ENCODE measurements around the gene CCDC82.

The CCDC82 gene

DNA sequence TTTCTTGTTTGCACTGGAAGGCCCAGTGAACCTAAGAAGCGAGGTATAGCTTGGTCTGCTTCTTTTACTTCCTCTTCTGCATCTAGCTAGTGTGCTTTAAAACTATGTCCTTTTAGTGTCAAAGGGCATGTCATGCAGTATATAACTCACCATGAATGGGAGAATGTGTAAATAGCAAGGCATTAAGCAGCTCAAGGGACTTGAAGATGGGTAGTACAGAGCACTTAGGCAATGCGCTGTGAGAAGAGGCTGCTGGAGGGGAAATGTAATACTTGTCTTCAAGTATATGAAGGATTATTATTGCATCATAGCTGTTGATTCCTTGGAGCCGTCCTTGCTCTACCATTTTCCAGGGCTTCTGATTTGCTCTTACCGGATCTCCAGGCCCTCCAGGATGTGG is 54.3 kb downstream of the CCDC82 start:
- no peaks in the 10 kb centered on the region for H3K27me3 ChIP-seq (ENCODE audit: insufficient read depth, low read length)
- peaks cover 69% of the 10 kb centered on the region for H3K4me1 ChIP-seq (ENCODE audit: insufficient read depth, low read length)
- no peak overlapping the region for H3K9ac ChIP-seq (ENCODE audit: low read depth, low read length)
- no peak overlapping the region for H3K4me3 ChIP-seq (ENCODE audit: low read length)
- H3K9me3 ChIP-seq (ENCODE audit: insufficient read depth, low read depth, low read length) = no peaks in the 10 kb centered on the region
- no peaks in the 10 kb centered on the region for H3K36me3 ChIP-seq (ENCODE audit: insufficient read depth, low read depth, low read length)
- no peak overlapping the region for H3K27ac ChIP-seq (ENCODE audit: low read length)

DNA sequence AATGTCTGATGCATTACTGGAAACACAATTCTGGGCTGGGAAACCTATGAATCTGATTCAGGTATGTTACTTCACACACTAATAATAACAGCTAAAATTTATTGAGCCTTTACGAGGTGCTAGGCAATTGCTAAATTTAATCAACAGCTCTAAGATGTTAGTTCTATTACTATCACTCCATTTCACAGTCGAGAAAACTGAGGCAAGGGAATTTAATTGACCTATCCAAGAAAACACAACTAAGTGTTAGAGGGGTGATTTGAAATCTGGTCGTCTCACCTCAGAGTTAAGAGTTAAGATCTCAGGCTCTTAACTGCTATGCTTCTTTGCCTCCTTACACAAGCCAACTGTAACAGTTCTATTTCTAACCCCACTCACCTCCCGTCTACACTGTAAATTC is 55.5 kb downstream of the CCDC82 start:
- Histone ChIP-seq H3K27me3 (ENCODE audit: insufficient read depth, low read length) (no peaks in the 10 kb centered on the region), H3K9me3 (ENCODE audit: insufficient read depth, low read depth, low read length) (no peaks in the 10 kb centered on the region), H3K27ac (ENCODE audit: low read length) (no peak overlapping the region), H3K4me3 (ENCODE audit: low read length) (no peak overlapping the region), H3K4me1 (ENCODE audit: insufficient read depth, low read length) (peaks cover 74% of the 10 kb centered on the region), H3K9ac (ENCODE audit: low read depth, low read length) (no peak overlapping the region), H3K36me3 (ENCODE audit: insufficient read depth, low read depth, low read length) (no peaks in the 10 kb centered on the region)

DNA sequence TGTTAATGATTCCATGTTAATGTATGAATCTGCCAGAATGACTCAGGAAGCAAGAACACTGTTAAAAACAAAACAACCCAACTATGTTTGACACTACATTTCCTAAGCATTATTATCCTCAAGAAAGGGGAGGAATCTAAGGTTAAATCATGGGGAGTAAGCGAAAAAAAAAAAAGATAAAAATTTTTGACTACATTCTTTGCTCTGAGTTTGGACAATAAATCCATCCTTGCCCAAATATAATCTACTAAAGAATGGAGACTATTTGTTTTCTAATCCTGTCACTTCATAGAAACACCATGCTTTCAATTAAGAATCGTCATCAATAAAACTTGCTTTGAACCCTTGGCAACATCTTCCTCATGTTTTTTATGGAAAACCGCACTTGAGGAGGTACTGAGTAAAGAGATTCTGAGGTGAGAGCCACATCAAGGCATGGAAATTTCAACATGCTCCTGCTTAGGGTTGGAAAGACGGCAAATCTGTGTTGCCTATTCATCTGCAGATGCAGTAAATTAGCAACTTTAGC is 56.5 kb downstream of the CCDC82 start:
- Histone ChIP-seq H3K9ac (ENCODE audit: low read depth, low read length) (peak overlapping the region; percentile 35; the same call in 1 of the 2 replicates), H3K27ac (ENCODE audit: low read length) (no peak overlapping the region), H3K36me3 (ENCODE audit: insufficient read depth, low read depth, low read length) (no peaks in the 10 kb centered on the region), H3K27me3 (ENCODE audit: insufficient read depth, low read length) (no peaks in the 10 kb centered on the region), H3K4me1 (ENCODE audit: insufficient read depth, low read length) (peaks cover 69% of the 10 kb centered on the region), H3K4me3 (ENCODE audit: low read length) (peak overlapping the region; percentile 11; the same call in 1 of the 2 replicates), H3K9me3 (ENCODE audit: insufficient read depth, low read depth, low read length) (no peaks in the 10 kb centered on the region)

DNA sequence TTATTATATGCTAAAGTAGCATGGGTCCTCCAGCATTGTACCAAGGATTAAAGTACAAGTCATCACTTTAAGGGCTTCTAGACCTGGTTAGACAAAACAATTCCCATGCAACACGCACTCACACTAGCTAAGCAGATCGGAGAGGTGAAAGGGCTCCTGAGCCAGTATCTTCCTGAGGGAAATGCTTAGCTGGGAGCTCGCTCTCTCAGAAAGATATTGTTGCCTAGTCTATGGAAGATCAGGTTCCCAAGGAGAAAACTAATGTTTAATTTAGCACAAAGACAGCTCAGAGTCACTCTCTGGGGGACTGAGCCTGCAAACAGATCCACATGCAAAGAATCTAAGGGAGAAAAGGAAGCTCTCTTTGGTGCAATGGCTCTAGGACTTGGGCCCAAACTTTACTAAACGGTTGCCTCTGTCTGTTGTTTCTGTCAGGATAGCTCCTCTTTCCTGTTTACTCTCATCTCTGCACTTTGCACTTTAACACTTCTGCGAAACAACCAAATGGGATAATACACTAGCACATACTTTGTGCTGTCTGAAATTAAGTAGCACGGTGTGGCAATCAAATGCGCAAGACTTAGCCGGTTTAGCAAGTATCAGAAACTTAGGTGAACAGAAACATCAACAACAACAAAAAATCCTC is 57.5 kb downstream of the CCDC82 start:
- H3K36me3 ChIP-seq (ENCODE audit: insufficient read depth, low read depth, low read length) = no peaks in the 10 kb centered on the region
- H3K27me3 ChIP-seq (ENCODE audit: insufficient read depth, low read length) = no peaks in the 10 kb centered on the region
- peaks cover 60% of the 10 kb centered on the region for H3K4me1 ChIP-seq (ENCODE audit: insufficient read depth, low read length)
- peak overlapping the region; percentile 35; the same call in 1 of the 2 replicates for H3K9ac ChIP-seq (ENCODE audit: low read depth, low read length)
- peak overlapping the region; percentile 12; the same call in 1 of the 2 replicates for H3K4me3 ChIP-seq (ENCODE audit: low read length)
- no peaks in the 10 kb centered on the region for H3K9me3 ChIP-seq (ENCODE audit: insufficient read depth, low read depth, low read length)
- peak overlapping the region; percentile 39 for H3K27ac ChIP-seq (ENCODE audit: low read length)

DNA sequence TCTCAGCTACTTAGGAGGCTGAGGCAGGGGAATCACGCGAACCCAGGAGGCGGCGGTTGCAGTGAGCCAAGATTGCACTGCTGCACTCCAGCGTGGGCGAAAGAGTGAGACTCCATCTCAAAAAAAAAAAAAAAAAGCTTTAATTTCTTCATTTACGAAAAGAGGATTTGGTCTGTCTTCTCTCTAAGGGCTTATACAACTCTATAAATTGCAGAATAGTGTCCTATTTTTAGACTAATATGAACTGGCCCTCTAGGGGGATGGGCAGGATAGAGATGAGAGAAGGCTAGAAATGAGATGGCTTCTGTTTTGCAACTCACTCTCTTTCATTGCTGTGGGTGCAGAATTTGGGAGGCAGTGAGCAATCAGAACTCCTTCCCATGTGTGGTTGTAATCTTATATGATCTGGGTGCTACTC is 58.0 kb downstream of the CCDC82 start:
- Histone ChIP-seq H3K27ac (ENCODE audit: low read length) (peak overlapping the region; percentile 39), H3K9me3 (ENCODE audit: insufficient read depth, low read depth, low read length) (no peaks in the 10 kb centered on the region), H3K4me3 (ENCODE audit: low read length) (no peak overlapping the region), H3K36me3 (ENCODE audit: insufficient read depth, low read depth, low read length) (no peaks in the 10 kb centered on the region), H3K4me1 (ENCODE audit: insufficient read depth, low read length) (peaks cover 55% of the 10 kb centered on the region), H3K27me3 (ENCODE audit: insufficient read depth, low read length) (no peaks in the 10 kb centered on the region), H3K9ac (ENCODE audit: low read depth, low read length) (peak overlapping the region; percentile 35; the same call in 1 of the 2 replicates)

DNA sequence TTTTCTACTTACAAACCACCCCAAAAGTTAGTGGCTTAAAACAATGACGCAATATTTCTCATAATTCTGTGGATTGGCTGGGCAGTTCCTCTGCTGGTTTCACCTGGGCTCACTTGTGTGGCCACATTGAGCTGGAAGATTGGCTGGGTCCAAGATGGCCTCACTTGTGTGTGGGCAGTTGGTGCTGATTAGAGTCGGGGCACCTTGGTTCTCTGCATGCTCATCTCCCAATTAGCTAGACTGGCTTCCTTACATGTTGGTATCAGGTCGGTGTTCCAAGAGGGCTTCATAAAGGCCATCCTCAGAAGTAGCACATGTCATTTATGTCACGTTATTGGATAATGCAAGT is 59.2 kb downstream of the CCDC82 start:
- H3K36me3 ChIP-seq (ENCODE audit: insufficient read depth, low read depth, low read length) = no peaks in the 10 kb centered on the region
- H3K4me1 ChIP-seq (ENCODE audit: insufficient read depth, low read length) = peaks cover 49% of the 10 kb centered on the region
- no peak overlapping the region for H3K9ac ChIP-seq (ENCODE audit: low read depth, low read length)
- H3K9me3 ChIP-seq (ENCODE audit: insufficient read depth, low read depth, low read length) = no peaks in the 10 kb centered on the region
- no peak overlapping the region for H3K4me3 ChIP-seq (ENCODE audit: low read length)
- H3K27ac ChIP-seq (ENCODE audit: low read length) = no peak overlapping the region
- H3K27me3 ChIP-seq (ENCODE audit: insufficient read depth, low read length) = no peaks in the 10 kb centered on the region

DNA sequence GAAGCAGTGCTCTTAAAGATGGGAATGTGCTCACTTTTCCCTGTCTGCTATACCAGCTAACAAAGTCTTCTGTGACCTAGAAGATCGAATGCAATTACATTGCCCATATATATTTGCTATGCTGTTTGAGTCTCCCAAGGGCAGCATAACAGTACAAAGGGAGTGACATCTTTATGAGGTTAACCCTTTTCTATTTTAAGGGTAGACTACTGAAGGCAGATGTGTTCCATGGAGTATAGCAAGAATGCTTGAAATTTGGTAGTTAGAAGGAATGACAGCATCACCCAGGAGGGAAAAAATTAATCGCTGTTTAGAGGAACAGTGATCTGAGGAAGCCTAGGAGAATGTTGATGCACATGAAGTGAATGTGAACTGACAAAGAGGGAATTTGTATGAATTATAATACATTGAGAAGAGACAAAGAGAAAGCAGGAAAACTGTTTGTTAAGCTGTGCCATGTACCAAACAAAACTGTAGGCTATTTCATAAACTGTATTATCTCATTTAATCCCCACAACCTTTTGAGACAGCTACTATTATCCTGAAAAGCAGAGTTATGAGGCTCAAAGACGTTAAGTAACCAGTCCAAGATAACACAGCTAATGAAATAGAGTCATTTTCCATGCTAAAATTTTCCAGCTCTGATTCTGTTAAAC is 59.7 kb downstream of the CCDC82 start:
- H3K9ac ChIP-seq (ENCODE audit: low read depth, low read length) = no peak overlapping the region
- no peaks in the 10 kb centered on the region for H3K9me3 ChIP-seq (ENCODE audit: insufficient read depth, low read depth, low read length)
- H3K4me1 ChIP-seq (ENCODE audit: insufficient read depth, low read length) = peaks cover 50% of the 10 kb centered on the region
- no peak overlapping the region for H3K4me3 ChIP-seq (ENCODE audit: low read length)
- H3K27ac ChIP-seq (ENCODE audit: low read length) = no peak overlapping the region
- no peaks in the 10 kb centered on the region for H3K36me3 ChIP-seq (ENCODE audit: insufficient read depth, low read depth, low read length)
- no peaks in the 10 kb centered on the region for H3K27me3 ChIP-seq (ENCODE audit: insufficient read depth, low read length)

DNA sequence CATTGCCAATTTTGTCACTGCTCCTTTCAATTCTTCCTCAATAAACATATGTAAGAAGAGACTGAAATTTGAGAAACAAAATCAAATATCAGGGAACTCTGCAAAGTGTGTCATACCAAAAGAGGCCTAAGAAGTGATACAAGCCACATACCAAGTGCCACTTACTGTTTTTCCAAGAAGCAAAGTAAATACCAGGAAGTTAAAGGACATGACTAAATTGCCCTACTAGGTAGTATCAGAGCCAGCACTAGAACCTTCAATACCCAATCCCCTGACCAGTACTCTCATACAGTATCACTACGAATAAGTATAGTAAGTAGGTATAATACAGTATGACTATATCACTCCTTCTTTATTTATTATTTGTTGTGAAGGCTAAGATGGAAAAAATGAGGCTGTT is 60.3 kb downstream of the CCDC82 start:
- H3K27me3 ChIP-seq (ENCODE audit: insufficient read depth, low read length) = no peaks in the 10 kb centered on the region
- no peak overlapping the region for H3K4me3 ChIP-seq (ENCODE audit: low read length)
- H3K36me3 ChIP-seq (ENCODE audit: insufficient read depth, low read depth, low read length) = no peaks in the 10 kb centered on the region
- no peak overlapping the region for H3K9ac ChIP-seq (ENCODE audit: low read depth, low read length)
- H3K4me1 ChIP-seq (ENCODE audit: insufficient read depth, low read length) = peaks cover 51% of the 10 kb centered on the region
- no peaks in the 10 kb centered on the region for H3K9me3 ChIP-seq (ENCODE audit: insufficient read depth, low read depth, low read length)
- no peak overlapping the region for H3K27ac ChIP-seq (ENCODE audit: low read length)

DNA sequence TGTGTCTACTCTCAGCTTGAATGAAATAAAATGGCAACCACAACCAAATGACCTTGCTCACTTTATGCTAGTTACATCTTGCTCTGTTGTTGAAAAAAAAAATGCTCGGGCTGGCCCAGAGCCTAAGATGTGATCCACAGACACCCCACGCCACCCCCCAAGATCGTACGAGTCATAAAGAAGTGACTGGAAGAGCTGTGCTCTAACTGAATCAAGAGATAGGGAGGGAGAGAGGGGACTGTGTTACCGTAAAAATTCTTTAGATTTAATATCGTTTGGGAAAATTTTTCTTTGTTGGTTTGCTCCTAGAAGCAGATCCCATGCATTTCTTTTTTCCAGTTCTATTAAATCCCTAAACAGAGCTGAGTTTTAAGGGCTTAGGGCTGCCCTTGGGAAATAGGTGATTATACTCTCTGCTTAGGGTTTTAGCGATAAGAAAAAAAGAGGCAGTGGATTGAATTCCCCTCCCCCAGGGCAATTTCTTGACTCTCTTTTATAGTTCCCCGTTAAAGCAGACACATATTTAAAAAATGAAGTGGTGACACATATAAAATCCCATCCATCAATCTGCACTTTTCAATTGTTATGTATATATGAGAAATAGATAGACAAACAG is 61.2 kb downstream of the CCDC82 start:
- no peaks in the 10 kb centered on the region for H3K36me3 ChIP-seq (ENCODE audit: insufficient read depth, low read depth, low read length)
- H3K4me1 ChIP-seq (ENCODE audit: insufficient read depth, low read length) = peaks cover 45% of the 10 kb centered on the region
- no peak overlapping the region for H3K4me3 ChIP-seq (ENCODE audit: low read length)
- no peak overlapping the region for H3K27ac ChIP-seq (ENCODE audit: low read length)
- H3K9me3 ChIP-seq (ENCODE audit: insufficient read depth, low read depth, low read length) = no peaks in the 10 kb centered on the region
- H3K9ac ChIP-seq (ENCODE audit: low read depth, low read length) = no peak overlapping the region
- no peaks in the 10 kb centered on the region for H3K27me3 ChIP-seq (ENCODE audit: insufficient read depth, low read length)

DNA sequence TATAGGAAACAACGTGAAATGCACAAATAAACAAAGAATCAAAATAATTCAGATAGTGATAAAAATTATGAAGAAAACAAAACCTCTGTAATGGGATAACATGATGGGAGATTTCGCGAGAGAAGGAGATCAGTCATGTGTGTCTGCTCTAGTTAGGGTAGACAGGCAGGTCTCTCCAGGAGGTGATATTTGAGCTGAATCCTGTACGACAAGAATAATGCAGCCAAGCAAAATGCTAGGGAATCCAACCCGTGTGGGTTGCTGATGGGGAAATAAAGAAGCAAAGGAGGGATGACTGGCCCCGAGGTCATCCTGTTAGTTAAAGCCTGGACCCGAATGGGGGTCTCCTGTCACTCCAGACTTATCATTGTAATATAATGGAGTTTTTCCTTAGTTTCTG is 62.8 kb downstream of the CCDC82 start:
- no peak overlapping the region for H3K9ac ChIP-seq (ENCODE audit: low read depth, low read length)
- H3K36me3 ChIP-seq (ENCODE audit: insufficient read depth, low read depth, low read length) = no peaks in the 10 kb centered on the region
- H3K27ac ChIP-seq (ENCODE audit: low read length) = no peak overlapping the region
- peaks cover 30% of the 10 kb centered on the region for H3K4me1 ChIP-seq (ENCODE audit: insufficient read depth, low read length)
- H3K9me3 ChIP-seq (ENCODE audit: insufficient read depth, low read depth, low read length) = no peaks in the 10 kb centered on the region
- H3K27me3 ChIP-seq (ENCODE audit: insufficient read depth, low read length) = no peaks in the 10 kb centered on the region
- H3K4me3 ChIP-seq (ENCODE audit: low read length) = no peak overlapping the region

DNA sequence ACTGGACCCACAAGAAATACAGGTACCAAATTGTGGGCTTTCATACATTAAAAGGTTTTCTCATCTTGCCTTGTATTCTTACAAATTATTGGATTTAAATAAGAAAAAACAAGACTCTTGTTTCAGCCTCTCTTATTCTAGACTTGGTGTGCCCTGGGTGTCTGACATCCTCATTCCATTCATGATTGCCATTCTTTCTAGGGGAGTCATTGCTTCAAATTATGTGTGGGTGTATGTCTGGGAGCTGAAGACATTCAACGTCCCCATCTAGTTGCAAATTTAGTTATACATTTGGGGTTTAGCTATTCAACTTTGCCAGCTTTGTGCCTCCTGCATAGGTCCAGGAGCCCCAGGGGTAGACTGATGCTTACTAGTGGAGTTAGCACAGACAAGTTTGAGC is 64.8 kb downstream of the CCDC82 start:
- Histone ChIP-seq H3K36me3 (ENCODE audit: insufficient read depth, low read depth, low read length) (no peaks in the 10 kb centered on the region), H3K9ac (ENCODE audit: low read depth, low read length) (no peak overlapping the region), H3K27ac (ENCODE audit: low read length) (no peak overlapping the region), H3K9me3 (ENCODE audit: insufficient read depth, low read depth, low read length) (no peaks in the 10 kb centered on the region), H3K27me3 (ENCODE audit: insufficient read depth, low read length) (no peaks in the 10 kb centered on the region), H3K4me1 (ENCODE audit: insufficient read depth, low read length) (peaks cover 26% of the 10 kb centered on the region), H3K4me3 (ENCODE audit: low read length) (no peak overlapping the region)

DNA sequence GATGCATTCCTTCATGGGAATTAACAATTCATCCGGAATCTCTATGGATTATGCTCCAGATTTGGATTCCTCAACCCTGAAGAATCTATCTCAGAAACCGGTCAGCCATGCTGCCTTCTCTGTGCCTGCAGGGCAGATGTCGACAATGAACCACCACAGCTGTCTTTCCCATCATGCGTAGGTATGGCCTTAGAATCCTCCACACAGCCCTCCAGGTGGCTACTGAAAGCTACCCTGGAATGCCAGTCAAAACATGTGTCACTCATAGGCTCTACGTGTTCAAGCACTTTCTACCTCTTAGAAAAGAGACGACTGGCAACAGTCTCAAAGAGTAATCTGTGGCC is 66.1 kb downstream of the CCDC82 start:
- H3K27me3 ChIP-seq (ENCODE audit: insufficient read depth, low read length) = no peaks in the 10 kb centered on the region
- H3K27ac ChIP-seq (ENCODE audit: low read length) = no peak overlapping the region
- H3K9me3 ChIP-seq (ENCODE audit: insufficient read depth, low read depth, low read length) = no peaks in the 10 kb centered on the region

More for the DNA sequence above, 66.1 kb downstream of the CCDC82 start:
- peaks cover 22% of the 10 kb centered on the region for H3K4me1 ChIP-seq (ENCODE audit: insufficient read depth, low read length)
- no peak overlapping the region for H3K4me3 ChIP-seq (ENCODE audit: low read length)
- H3K36me3 ChIP-seq (ENCODE audit: insufficient read depth, low read depth, low read length) = no peaks in the 10 kb centered on the region
- no peak overlapping the region for H3K9ac ChIP-seq (ENCODE audit: low read depth, low read length)
